Umbilical cord (tissue), 2 donors: ENCODE results near the gene NEMP1. TPM values are rescaled to one million over a fixed set of nuclear protein-coding genes. Genes with fewer than 3 reads are reported as not detected.

Source experiments
- DNase-seq: peaks from one replicate; pipeline ENCODE4 v3.0.0-alpha.2; 2015; ENCODE audit warnings: low spot score
- total RNA-seq: library from RNA; depleted of rRNA; stranded (reverse); fragments of >200 nt; gene quantifications from one replicate; pipeline ENCODE4 v1.2.3, GENCODE V29; 2014; ENCODE audit warnings: low replicate concordance; ENCODE audit not compliant: insufficient read depth

The NEMP1 gene
- total RNA-seq, 1 donor from 2014 or later = 7.5 TPM

DNA sequence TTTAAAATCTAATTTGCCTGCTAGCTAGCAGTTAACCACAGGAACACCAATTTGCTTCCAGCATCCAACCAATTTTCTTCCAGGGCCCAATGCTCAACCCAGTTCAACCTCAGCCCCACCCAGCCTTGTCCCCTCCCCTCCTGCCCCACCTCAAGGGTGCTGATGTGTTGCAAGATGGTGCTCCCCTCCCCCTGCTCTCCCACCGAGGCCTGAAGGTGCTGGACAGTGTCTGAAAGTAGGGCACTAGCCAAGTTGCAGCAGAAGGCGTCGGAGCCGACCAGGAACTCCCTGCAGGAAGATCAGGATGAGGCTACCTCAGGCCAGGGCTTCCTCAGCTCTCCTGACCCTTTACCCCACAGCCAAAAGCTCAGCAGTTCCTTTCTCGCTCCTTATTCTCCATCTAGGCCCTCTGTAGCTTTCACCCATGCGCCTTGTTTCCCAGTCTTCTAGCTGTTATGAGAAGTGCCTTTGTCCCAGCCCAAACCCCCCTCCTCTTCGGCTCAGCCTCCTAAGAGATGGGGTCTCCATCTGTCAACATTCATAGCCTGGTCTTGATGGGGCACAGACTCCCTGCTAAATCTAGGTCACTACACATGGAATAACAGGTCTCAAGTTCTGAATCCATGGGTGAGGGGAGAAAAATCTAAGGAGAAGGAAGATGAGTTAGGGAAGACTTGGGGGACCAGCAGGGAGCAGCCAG, 29.0 kb upstream of the NEMP1 start:
- DNase-seq = no peak

- no peak for DNase-seq
Observed at GRCh38 chr12:57106021-57106708, 27.6 kb upstream of the NEMP1 start.

GRCh38 chr12:57105011-57105753, 26.6 kb upstream of the NEMP1 start:
- DNase-seq = no peak

DNA sequence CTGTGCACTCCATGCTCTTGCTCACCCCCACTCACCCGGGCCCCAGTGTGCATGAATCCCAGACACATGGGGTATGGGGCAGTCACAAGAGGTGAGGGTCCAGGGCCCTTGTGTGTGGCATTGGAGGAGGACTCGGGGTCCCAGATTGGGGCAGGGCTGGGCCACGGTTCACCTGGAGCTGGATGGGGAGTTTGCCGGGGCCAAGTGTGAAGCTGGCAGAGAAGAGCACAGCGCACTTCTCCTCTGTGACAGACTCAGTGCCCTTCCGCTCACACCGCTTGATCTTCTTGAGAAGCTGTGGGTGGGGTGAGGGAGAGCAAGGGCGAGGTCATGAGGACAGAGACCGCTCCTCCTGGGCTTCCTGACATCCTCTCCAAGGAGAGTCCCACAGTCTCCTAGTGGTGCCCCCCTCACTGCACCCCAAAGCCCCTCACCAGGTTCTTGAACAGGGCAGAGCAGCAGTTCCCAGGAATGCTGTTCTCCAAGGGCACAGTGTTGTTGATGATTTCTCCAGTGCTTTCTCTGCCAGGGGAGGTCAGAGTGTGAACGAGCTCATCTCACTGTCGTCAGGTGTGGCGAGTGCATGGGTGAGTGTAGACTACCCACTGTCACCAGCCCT, 25.8 kb upstream of the NEMP1 start:
- no peak for DNase-seq

DNA sequence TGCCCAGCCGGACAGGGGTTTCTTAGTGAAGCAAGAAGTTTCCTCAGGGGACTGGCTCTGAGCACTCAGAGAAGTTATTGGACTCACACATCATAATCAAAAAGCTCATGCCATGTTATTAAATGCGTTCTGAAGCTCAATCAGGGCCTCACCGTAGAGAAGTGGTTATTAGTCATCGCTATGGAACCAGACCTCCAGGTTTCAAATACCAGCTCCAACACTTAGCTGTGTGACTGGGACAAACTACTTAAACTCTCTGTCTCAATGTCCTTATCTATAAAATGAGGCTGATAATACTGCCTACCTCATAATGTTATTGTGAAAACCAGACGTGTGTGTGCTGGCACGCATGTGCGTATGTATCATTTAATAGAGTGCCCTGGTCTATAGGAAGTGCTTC, 25.3 kb upstream of the NEMP1 start:
- no peak for DNase-seq

GRCh38 chr12:57101892-57102695, 23.5 kb upstream of the NEMP1 start:
- no peak for DNase-seq

- DNase-seq = no peak
Observed at GRCh38 chr12:57099766-57100165, 21.2 kb upstream of the NEMP1 start.

- no peak for DNase-seq
Observed at GRCh38 chr12:57099047-57099714, 20.6 kb upstream of the NEMP1 start.

DNA sequence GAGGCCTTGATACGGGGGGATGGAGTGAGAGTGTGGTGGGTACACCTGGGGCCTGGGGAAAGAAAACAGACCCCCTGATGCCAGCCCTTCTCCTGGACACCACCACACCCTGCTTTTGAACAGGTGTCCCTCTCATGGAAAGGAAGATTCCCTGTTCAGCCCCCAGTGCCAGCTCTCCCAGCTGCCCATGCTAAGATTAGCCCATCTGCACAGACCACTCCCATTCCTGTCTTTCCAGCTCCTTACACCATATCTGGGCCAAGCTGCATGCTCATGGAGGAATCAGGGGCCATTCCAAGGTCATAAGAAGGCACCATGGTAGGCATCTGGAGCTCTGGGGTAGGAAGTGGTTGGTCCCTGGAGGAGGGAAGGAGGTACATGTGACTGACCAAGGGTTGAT, 20.0 kb upstream of the NEMP1 start:
- DNase-seq = no peak

DNA sequence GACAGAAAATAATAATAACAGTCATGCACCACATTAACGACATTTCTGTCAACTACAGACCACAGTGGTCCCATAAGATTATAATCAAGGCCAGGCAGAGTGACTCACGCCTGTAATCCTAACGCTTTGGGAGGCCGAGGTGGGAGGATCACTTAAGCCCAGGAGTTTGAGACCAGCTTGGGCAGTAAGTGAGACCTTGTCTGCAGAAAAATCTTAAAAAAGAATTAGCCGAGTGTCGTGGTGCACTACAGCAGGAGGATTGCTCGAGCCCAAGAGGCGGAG, 18.9 kb upstream of the NEMP1 start:
- DNase-seq = no peak

- no peak for DNase-seq
Observed at GRCh38 chr12:57096748-57097553, 18.4 kb upstream of the NEMP1 start.

GRCh38 chr12:57096099-57096572, 17.5 kb upstream of the NEMP1 start:
- peak; percentile 77 for DNase-seq

GRCh38 chr12:57095440-57095839, 16.8 kb upstream of the NEMP1 start:
- DNase-seq = no peak

DNA sequence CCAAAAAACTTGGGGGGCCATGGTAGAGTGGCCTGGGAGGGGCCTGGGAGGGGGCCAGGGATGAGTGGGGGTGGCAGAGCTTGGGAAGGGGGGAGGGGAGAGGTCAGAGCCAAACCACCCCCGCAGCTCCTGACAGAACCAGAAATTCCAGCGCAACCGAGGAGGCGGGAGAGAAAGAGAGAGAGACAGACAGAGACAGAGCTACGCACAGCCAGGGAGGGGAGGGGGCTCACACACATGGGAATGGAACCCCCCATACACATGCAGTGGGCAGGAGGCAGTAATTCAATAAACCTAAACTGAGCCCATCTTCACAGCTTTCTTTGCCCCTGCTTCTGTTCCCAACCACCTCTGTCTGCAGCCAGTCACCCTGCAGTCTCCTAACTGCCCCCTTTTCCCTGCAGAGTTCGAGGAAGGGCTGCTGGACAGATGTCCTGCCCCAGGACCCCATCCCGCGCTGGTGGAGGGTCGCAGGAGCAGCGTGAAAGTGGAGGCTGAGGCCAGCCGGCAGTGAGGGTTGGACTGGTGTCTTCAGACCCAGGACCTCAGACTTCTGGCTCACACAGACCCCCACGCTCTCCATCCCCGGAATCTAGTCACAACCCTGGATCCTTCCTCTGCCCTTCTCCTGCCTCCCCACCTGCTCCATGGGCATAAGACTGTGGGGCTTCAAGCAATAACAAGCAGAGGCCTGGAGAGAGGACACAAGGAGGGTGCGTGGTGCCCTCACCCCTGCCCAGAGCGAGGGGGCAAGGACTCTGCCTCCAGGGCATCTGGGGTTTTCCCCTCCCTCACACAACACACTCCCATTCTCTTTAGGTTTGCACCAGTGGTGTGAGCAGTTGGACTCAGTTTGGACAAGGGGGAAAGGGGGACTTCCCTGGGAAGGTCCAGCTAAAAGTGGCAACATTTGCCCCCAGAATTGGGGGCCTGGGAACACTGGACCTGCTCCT, 15.9 kb upstream of the NEMP1 start:
- DNase-seq = no peak

DNA sequence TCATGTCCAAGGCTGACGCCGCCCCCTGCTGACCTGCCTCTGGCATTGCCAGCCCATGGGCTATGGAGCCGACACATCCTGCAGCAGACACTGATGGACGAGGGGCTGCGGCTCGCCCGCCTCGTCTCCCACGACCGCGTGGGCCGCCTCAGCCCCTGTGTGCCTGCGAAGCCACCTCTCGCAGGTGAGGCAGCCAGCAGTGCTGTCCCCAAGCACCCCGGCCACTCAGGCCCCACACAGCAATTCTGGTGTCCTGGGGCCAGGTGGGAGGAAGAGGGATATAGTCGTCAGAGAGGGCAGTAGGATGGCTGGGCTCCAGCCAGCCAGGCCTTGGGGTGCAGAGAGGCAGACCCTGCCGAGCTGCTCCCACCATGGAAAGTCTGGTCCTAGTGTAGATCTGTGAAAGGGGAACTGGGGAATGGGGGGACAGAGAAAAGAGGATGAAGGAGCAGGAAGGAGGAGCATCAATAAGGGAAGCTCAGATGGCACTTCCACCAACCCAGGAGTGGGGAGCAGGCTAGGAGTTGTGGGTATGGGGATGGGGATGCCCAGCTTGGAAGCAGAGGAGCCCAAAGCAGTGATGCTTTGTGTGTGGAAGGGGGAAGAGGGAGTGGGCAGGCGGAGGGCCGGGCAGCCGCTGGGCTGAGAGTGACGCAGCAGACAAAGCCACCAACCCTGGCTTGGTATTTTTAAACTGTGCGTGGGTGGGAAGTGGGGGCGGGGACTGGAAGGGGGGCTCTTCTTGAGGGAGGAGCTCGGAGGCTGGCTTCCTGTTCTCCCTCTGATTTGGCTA, 15.0 kb upstream of the NEMP1 start:
- DNase-seq = peak; percentile 83

GRCh38 chr12:57092876-57093414, 14.4 kb upstream of the NEMP1 start:
- DNase-seq = no peak

DNA sequence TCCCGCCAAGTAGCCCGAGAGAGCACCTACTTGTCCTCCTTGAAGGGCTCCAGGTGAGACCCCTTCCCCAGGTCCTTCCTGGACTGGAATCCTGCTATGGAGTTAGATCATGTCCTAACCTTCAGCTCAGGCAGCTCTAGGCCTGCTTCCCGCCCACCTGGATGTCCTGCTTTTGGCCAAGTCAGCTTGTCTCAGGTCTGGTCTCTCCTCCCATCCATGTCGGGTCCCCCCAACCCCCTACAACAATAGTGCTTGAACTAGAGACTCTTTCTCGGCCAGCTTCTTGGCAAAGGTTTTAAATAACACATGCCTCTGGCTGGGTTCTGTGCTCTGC, 13.9 kb upstream of the NEMP1 start:
- DNase-seq = no peak
